SH-SY5Y (cell line): Measurements from ENCODE around the gene SURF2.

Experiments used
- GATA2 ChIP-seq: IDR thresholded peaks from 2 replicates; pipeline ENCODE4 v1.6.1; 2011; ENCODE audit warnings: mild to moderate bottlenecking, low read depth, low read length
- GATA3 ChIP-seq: IDR thresholded peaks from 2 replicates; pipeline ENCODE4 v1.6.1; 2011; ENCODE audit warnings: low read depth, mild to moderate bottlenecking, low read length, moderate library complexity

DNA sequence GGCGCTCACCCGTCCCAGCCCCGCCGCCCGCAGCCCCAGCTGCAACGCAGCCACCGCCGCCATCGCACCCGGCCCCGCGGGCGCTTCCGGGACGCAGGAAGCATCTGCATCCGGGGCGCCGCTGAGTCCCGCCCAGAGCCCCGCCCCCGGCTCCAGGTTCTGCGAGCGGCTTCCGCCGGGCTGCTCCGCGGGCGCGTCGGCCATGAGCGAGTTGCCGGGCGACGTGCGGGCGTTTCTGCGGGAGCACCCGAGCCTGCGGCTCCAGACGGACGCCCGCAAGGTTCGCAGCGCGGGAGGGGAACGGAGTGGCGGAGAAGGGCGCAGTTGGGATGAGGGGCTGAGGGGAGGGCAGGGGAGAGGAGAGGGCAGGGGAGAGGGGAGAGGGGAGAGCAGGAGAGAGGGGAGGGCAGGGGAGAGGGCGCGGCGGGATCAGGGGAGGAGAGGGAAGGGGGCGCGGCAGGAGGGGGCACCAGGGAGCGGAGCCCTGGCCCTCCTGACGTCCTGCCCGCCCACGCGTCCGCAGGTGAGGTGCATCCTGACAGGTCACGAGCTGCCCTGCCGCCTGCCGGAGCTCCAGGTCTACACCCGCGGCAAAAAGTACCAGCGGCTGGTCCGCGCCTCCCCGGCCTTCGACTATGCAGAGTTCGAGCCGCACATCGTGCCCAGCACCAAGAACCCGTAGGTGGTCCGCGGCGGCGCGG is at the start of gene SURF2, which contains the start of gene SURF1:
- TF ChIP-seq GATA2 (no peak), GATA3 (no peak)
